ENCODE results near the gene SLC5A7.

Gene SLC5A7

DNA sequence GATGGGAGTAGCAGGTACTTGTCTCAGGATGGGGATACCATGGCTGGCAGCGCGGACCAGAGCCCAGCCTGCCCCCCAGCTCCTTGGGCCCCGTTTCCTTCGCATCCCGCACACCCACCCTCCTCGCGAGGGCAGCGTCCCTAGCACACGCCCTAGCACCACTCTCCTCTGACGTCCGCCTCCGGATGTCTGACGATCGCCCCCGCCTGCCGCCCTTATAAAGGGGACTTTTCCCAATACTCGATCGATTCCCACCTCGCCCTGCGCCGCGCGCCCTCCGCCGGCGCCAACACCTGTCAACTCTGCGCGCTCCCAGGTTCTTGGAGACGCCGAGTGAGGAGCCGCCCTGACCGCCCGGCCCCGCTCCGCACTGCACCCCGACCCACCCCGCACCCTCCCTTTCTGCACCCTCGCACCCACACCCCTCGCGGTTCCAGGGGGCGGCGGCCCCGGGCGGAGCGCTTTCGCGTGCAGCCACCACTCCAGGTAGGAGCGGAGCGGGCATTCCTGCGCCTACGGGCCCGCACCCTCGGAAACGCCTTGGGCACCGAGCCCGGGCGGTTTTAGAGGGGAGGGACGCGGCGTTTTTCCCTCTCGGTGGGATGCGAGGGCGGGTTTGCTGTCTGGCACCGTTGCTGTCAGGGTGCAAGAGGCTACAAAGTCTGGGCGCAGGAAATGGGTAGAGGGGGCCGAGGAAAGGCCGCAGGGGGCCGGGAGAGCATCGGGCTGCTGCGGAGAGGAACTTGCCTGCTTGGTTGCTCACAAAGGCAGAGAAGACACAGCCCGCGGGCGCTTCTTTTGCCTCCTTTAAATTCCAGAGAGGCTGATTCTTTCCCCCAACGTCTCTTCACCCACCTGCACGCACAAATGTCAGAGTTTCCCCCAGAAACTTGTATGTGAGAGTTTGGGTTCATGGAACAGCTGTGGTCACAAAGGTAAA lies at the start of gene SLC5A7:
SLC5A7 (plus strand) TSS at position 247 of the 940 bp plus-strand sequence. CDS start 1,632 bp downstream, outside the sequence.
- Histone ChIP-seq H3K4me1 (no peaks in the 10 kb centered on the region), H3K9me3 (no peaks in the 10 kb centered on the region), H3K4me3 (no peak within 1 kb of the TSS), H3K27me3 (ENCODE audit: low read depth) (no peaks in the 10 kb centered on the region), H3K36me3 (replicated peaks) (no peaks in the 10 kb centered on the region)
- DNase-seq (ENCODE audit: low spot score in 2 of 2), result no peak
- in situ Hi-C loops (cut with MboI; ENCODE audit: low sequenced_read_pairs), result no loop called here

DNA sequence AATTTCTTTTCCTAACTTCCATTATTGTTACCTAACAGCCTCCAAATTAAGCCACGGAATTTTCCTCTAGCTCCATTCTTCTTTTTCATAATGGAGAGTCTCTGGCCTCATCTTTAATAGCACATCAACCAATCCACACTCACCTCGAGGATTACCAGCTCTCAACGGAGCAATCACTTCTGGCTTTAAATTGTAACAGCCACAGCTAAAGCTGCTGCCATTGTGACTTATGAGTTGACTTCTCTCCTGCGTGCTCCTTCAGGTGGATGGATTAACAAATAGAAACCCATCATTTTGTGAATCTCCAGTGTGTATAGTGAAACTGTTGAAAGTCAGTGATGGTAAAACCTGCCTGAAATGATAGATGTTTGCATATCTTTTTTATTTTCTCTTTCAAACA lies 24.9 kb upstream of the SLC5A7 start:
- Histone ChIP-seq H3K4me3 (no peak overlapping the region), H3K9me3 (no peaks in the 10 kb centered on the region), H3K27me3 (ENCODE audit: low read depth) (no peaks in the 10 kb centered on the region), H3K4me1 (no peaks in the 10 kb centered on the region), H3K36me3 (replicated peaks) (no peaks in the 10 kb centered on the region)
- in situ Hi-C loops (cut with MboI; ENCODE audit: low sequenced_read_pairs), result no loop called here
- no peak for DNase-seq (ENCODE audit: low spot score in 2 of 2)

DNA sequence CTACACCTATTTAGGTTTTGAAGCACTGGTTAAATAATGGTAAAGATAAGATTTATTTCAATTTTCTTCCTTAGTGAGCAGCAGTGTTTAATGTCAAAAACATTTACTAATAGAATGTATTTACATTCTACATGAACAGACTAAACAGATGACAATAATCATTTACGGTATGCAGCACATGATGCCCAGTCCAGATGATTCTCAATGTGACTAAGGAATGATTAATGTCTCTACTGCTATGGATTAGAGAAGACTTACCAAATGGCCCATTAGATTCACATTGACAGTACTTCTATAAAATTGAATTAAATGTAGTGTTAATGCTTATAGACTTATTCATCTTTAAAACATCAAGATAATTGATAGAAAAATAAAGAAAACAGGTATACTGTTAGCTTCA lies 22.1 kb upstream of the SLC5A7 start:
- Histone ChIP-seq H3K4me3 (no peak overlapping the region), H3K4me1 (no peaks in the 10 kb centered on the region), H3K27me3 (ENCODE audit: low read depth) (no peaks in the 10 kb centered on the region), H3K36me3 (replicated peaks) (no peaks in the 10 kb centered on the region), H3K9me3 (no peaks in the 10 kb centered on the region)
- in situ Hi-C loops (cut with MboI; ENCODE audit: low sequenced_read_pairs), result no loop called here
- no peak for DNase-seq (ENCODE audit: low spot score in 2 of 2)

DNA sequence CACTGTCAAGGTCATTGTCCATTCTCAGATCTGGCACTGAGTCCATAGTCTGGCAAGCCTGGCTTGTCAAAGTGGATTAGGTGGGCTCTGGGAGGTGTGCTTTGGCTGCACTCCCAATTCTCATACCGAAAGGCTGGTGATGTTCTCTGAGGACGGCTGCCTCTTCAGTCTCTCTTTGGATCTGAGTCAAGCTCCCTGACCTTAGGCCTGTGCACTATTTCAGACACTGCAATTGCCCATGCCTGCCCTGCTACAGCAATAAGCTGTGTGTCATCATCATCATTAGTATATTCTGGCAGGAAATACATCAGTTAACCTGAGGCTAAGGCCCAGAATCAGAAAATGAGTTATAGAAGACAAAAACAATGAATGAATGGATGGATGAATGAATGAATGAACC lies 1.6 kb upstream of the SLC5A7 start:
- in situ Hi-C loops (cut with MboI; ENCODE audit: low sequenced_read_pairs), result no loop called here
- H3K36me3 ChIP-seq (replicated peaks), result no peaks in the 10 kb centered on the region

DNA sequence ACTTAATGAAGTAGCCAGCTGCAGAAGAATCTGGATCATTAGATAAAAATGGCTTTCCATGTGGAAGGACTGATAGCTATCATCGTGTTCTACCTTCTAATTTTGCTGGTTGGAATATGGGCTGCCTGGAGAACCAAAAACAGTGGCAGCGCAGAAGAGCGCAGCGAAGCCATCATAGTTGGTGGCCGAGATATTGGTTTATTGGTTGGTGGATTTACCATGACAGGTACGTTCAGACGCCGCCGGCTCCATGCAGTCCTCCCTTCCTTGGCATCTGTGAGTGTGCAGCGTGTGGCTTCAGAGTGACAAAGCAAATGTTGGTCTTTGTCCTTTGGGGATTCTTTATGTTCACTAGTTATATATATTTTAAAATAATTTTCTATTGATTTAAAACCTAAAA lies 1.8 kb downstream of the SLC5A7 start:
- no peaks in the 10 kb centered on the region for H3K4me1 ChIP-seq
- no peaks in the 10 kb centered on the region for H3K36me3 ChIP-seq (replicated peaks)
- H3K4me3 ChIP-seq, result no peak overlapping the region
- in situ Hi-C loops (cut with MboI; ENCODE audit: low sequenced_read_pairs), result no loop called here
- H3K9me3 ChIP-seq, result no peaks in the 10 kb centered on the region
- no peaks in the 10 kb centered on the region for H3K27me3 ChIP-seq (ENCODE audit: low read depth)
- no peak for DNase-seq (ENCODE audit: low spot score in 2 of 2)

More for the DNA sequence above, 1.6 kb upstream of the SLC5A7 start:
- Histone ChIP-seq H3K27me3 (ENCODE audit: low read depth) (no peaks in the 10 kb centered on the region), H3K4me1 (no peaks in the 10 kb centered on the region), H3K9me3 (no peaks in the 10 kb centered on the region), H3K4me3 (no peak overlapping the region)
- no peak for DNase-seq (ENCODE audit: low spot score in 2 of 2)

DNA sequence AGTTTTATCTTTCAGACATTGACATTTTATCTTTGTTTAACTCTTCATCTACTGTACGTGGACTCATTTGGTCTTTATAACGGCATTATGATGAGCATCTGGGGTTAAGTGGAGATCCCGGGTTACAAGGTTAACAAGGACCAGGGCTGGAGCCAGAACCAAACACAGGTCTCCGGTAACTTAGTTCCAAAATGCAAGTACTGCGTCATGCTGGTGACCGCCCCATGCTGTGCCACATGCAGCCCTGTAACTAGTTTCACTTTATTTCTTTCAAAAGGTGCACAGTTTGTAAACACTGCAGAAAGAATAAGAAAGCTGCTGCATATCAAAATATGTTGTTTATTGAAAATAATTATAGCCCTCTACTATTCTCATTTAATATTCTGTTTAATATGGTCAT lies 3.1 kb downstream of the SLC5A7 start:
- no peaks in the 10 kb centered on the region for H3K9me3 ChIP-seq
- no peak for DNase-seq (ENCODE audit: low spot score in 2 of 2)
- no peaks in the 10 kb centered on the region for H3K27me3 ChIP-seq (ENCODE audit: low read depth)
- no peaks in the 10 kb centered on the region for H3K36me3 ChIP-seq (replicated peaks)
- no peak overlapping the region for H3K4me3 ChIP-seq
- in situ Hi-C loops (cut with MboI; ENCODE audit: low sequenced_read_pairs), result no loop called here
- H3K4me1 ChIP-seq, result no peaks in the 10 kb centered on the region

DNA sequence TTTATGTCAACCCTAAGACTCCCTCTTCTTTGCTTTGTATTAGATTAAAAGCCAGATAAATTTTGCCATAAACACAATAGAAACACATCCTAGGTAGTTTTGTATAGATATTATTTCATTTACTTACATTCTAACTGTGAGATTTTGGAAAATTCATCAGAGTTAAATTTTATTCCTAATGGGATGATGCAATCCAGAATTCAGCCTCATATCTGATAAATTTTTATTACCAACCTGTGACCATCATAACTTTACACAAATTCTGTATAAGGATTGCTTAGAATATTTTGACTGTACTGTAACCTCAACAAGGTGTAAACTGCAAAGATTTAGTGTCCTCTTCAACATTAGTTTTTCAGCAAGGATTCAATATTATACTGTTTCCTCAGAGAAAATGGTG lies 4.4 kb downstream of the SLC5A7 start:
- Histone ChIP-seq H3K4me3 (no peak overlapping the region), H3K4me1 (no peaks in the 10 kb centered on the region), H3K27me3 (ENCODE audit: low read depth) (no peaks in the 10 kb centered on the region), H3K36me3 (replicated peaks) (no peaks in the 10 kb centered on the region), H3K9me3 (no peaks in the 10 kb centered on the region)
- in situ Hi-C loops (cut with MboI; ENCODE audit: low sequenced_read_pairs), result no loop called here
- DNase-seq (ENCODE audit: low spot score in 2 of 2), result no peak

DNA sequence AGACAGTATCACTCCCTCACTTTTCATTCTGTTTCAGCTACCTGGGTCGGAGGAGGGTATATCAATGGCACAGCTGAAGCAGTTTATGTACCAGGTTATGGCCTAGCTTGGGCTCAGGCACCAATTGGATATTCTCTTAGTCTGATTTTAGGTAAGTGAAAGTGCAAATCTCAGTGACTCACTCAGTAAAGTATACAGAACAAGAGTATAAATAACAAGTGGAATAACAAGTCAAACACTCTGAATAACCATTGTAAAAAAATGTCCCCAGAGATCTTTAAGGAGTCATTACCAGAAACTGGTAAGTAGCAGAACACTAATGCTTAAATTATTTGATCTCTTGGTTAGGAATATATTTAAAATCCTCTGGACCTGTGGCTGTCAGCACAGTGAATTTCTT lies 5.7 kb downstream of the SLC5A7 start:
- Histone ChIP-seq H3K4me1 (no peaks in the 10 kb centered on the region), H3K9me3 (no peaks in the 10 kb centered on the region), H3K27me3 (ENCODE audit: low read depth) (no peaks in the 10 kb centered on the region), H3K4me3 (no peak overlapping the region), H3K36me3 (replicated peaks) (no peaks in the 10 kb centered on the region)
- in situ Hi-C loops (cut with MboI; ENCODE audit: low sequenced_read_pairs), result no loop called here
- DNase-seq (ENCODE audit: low spot score in 2 of 2), result no peak

DNA sequence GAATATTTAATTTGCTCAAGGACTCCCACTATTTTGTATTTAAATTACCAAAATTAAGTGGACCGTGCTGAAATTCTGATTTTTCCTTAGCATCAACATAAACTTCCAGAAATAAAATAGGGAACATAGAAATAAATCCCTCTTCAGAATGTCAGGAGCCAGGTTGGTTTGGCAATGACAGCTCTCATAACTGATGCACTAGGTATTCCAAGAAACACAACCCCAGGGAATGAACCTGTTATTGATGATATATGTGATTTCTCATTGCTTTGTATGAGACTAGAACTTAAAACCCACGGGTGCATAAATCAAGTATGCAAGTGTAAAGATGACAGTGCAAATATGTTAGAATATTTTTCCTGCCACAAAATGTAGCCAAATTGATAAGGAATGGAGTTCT lies 12.8 kb downstream of the SLC5A7 start:
- in situ Hi-C loops (cut with MboI; ENCODE audit: low sequenced_read_pairs), result no loop called here
- Histone ChIP-seq H3K36me3 (replicated peaks) (no peaks in the 10 kb centered on the region), H3K9me3 (no peaks in the 10 kb centered on the region), H3K27me3 (ENCODE audit: low read depth) (no peaks in the 10 kb centered on the region), H3K4me3 (no peak overlapping the region), H3K4me1 (no peaks in the 10 kb centered on the region)
- DNase-seq (ENCODE audit: low spot score in 2 of 2), result no peak

DNA sequence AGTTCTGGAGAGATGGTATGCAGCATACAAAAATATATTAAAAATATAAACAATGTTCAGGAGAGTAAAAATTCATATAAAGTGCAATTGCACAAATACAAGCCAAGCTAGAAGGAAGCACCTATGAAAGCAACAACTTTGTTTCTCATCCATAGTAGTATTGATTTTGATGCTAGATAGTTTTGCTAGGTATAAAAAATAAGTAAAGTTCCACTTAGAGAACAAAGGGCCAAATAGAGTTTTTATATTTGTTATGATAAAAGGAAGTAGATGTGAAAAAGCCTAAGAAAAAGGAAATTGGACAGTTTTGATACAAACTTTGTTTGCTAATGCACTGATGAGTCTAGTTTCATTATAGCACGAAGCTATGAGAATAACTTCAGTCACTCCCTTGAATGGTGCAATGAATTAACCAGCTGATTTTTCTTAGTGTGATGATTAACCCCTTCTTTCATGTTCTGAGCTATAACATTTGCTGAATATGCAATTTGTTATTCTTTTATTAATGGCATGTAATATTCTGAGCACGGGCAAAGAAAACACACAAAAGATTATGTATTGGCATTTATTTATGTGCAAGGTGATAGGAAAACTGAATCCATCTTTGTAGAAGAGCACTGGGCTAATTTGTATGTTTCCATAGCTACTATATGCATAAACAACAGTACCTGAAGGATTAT lies 24.7 kb downstream of the SLC5A7 start:
- Histone ChIP-seq H3K4me1 (no peaks in the 10 kb centered on the region), H3K9me3 (no peaks in the 10 kb centered on the region), H3K36me3 (replicated peaks) (no peaks in the 10 kb centered on the region), H3K27me3 (ENCODE audit: low read depth) (no peaks in the 10 kb centered on the region), H3K4me3 (no peak overlapping the region)
- in situ Hi-C loops (cut with MboI; ENCODE audit: low sequenced_read_pairs), result no loop called here
- no peak for DNase-seq (ENCODE audit: low spot score in 2 of 2)

DNA sequence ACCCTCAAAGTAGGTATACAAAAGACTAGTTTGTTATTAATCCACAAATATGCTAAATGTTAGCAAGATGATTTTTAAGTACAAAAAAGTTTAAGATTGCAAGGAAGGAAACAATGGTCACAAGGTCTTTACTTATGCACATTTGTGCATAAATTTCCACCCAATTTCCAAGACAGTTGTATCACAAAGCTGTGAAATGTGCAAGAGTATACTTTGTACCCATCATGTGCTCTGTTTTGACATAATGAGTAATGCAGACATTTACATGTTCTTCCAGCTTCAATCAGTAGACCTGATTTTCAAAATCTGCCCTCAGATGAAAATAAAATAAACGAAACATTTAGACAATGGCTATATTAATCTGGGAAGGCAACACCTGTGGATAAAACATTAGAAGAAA lies 27.0 kb downstream of the SLC5A7 start:
- Histone ChIP-seq H3K9me3 (no peaks in the 10 kb centered on the region), H3K4me3 (no peak overlapping the region), H3K4me1 (no peaks in the 10 kb centered on the region), H3K27me3 (ENCODE audit: low read depth) (no peaks in the 10 kb centered on the region), H3K36me3 (replicated peaks) (no peaks in the 10 kb centered on the region)
- DNase-seq (ENCODE audit: low spot score in 2 of 2), result no peak
- in situ Hi-C loops (cut with MboI; ENCODE audit: low sequenced_read_pairs), result no loop called here

DNA sequence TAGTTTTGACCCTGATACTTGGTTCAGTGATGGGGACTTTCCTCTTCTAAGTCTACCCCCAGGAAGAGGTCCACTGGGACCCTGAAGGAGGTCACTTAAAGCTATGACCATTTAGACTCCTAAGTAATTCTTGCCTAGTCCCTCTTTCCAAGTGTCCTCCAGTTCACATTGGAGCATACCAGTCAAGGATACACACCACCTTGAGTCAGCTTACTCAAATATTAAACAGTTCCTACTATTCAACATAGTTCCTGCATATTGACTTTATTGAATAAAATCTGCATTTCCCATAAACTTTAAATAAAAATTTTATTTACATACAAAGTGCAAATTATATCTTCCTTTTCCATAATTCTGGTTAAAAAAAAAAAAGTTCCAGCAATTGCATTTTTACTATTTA lies 36.3 kb downstream of the SLC5A7 start:
- DNase-seq (ENCODE audit: low spot score in 2 of 2), result no peak
- no peak overlapping the region for H3K4me3 ChIP-seq
- H3K27me3 ChIP-seq (ENCODE audit: low read depth), result no peaks in the 10 kb centered on the region
- no peaks in the 10 kb centered on the region for H3K4me1 ChIP-seq
- H3K9me3 ChIP-seq, result no peaks in the 10 kb centered on the region
- in situ Hi-C loops (cut with MboI; ENCODE audit: low sequenced_read_pairs), result no loop called here
- H3K36me3 ChIP-seq (replicated peaks), result no peaks in the 10 kb centered on the region

DNA sequence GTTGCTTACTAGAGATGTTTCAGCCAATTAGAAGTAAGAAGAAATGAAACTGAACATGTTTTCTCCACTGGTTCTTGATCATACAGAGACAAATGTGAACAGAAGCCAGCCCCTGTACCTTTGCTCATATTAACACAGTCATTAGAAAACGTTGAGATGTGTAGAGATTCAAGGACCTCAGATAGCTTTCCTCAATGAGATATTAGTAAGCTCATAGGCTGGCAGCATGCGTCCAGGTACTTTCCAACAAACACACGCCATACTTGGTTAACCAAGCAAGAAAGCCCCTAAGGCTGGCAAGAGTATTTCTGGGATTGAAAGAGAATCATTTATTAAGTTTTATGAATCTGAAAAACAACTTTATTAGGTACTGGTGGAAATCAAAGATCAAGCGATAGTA lies 37.5 kb downstream of the SLC5A7 start:
- no peak for DNase-seq (ENCODE audit: low spot score in 2 of 2)
- H3K27me3 ChIP-seq (ENCODE audit: low read depth), result no peaks in the 10 kb centered on the region
- no peak overlapping the region for H3K4me3 ChIP-seq
- H3K4me1 ChIP-seq, result no peaks in the 10 kb centered on the region
- H3K9me3 ChIP-seq, result no peaks in the 10 kb centered on the region
- H3K36me3 ChIP-seq (replicated peaks), result no peaks in the 10 kb centered on the region
- in situ Hi-C loops (cut with MboI; ENCODE audit: low sequenced_read_pairs), result no loop called here

DNA sequence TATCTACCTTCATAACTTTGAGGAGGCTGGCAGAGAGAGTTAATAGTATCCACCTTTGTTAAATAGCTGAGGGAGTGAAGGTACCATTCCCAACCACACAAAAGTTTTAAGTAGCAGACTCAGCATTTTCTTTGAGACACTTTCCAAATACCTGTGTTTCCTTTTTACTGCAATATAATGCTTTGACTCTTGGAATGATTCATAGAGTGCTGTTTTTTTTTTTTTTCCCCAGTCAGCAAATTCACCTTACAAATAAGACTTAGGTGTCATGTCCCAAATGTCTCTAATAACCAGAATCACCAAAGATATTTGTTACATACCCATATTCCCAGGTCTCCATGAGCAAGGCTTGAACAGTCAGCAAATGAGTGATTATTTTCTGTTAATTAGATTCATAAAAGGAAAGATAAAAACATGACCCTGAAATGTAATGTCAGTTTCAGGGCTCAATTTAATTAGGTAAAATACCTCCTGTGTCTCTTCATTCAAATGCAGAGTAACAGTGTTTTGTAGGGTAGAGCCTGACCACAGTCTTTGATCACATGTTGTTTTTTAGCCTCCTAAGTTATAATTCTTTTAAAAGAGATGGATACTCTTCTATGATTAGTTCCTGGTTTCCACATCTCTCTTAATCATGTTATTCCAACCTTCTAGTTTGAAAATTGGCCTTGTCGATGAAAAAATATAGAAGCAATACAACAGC lies 39.9 kb downstream of the SLC5A7 start:
- Histone ChIP-seq H3K36me3 (replicated peaks) (no peaks in the 10 kb centered on the region), H3K9me3 (no peaks in the 10 kb centered on the region), H3K4me1 (no peaks in the 10 kb centered on the region), H3K27me3 (ENCODE audit: low read depth) (no peaks in the 10 kb centered on the region), H3K4me3 (no peak overlapping the region)
- in situ Hi-C loops (cut with MboI; ENCODE audit: low sequenced_read_pairs), result no loop called here
- DNase-seq (ENCODE audit: low spot score in 2 of 2), result no peak
